Measurements from ENCODE around the gene CTBP2.

The CTBP2 gene

GRCh38 chr10:125043841-125044658, 116.3 kb downstream of the CTBP2 start:
- no peak for DNase-seq (ENCODE audit: low read depth in 2 of 2)

- DNase-seq (ENCODE audit: low read depth in 2 of 2), result no peak
Observed at GRCh38 chr10:125041856-125042506, 118.4 kb downstream of the CTBP2 start.

GRCh38 chr10:125039354-125039769, 121.0 kb downstream of the CTBP2 start:
- no peak for DNase-seq (ENCODE audit: low read depth in 2 of 2)

GRCh38 chr10:125038637-125039036, 121.7 kb downstream of the CTBP2 start:
- DNase-seq (ENCODE audit: low read depth in 2 of 2), result no peak

GRCh38 chr10:125037145-125037877, 123.1 kb downstream of the CTBP2 start:
- DNase-seq (ENCODE audit: low read depth in 2 of 2), result no peak

- no peak for DNase-seq (ENCODE audit: low read depth in 2 of 2)
Observed at GRCh38 chr10:125035588-125036295, 124.6 kb downstream of the CTBP2 start.

GRCh38 chr10:125035136-125035535, 125.2 kb downstream of the CTBP2 start:
- no peak for DNase-seq (ENCODE audit: low read depth in 2 of 2)

- DNase-seq (ENCODE audit: low read depth in 2 of 2), result no peak
Observed at GRCh38 chr10:125034675-125035074, 125.7 kb downstream of the CTBP2 start.

- no peak for DNase-seq (ENCODE audit: low read depth in 2 of 2)
Observed at GRCh38 chr10:125033146-125033924, 127.0 kb downstream of the CTBP2 start.

- no peak for DNase-seq (ENCODE audit: low read depth in 2 of 2)
Observed at GRCh38 chr10:125032474-125033020, 127.8 kb downstream of the CTBP2 start.

GRCh38 chr10:125030567-125031197, 129.7 kb downstream of the CTBP2 start:
- no peak for DNase-seq (ENCODE audit: low read depth in 2 of 2)

GRCh38 chr10:125029584-125030242, 130.7 kb downstream of the CTBP2 start:
- DNase-seq (ENCODE audit: low read depth in 2 of 2), result no peak

GRCh38 chr10:125027871-125028869, 132.2 kb downstream of the CTBP2 start:
- no peak for DNase-seq (ENCODE audit: low read depth in 2 of 2)

- DNase-seq (ENCODE audit: low read depth in 2 of 2), result no peak
Observed at GRCh38 chr10:125026974-125027735, 133.2 kb downstream of the CTBP2 start.

GRCh38 chr10:125026036-125026931, 134.1 kb downstream of the CTBP2 start:
- DNase-seq (ENCODE audit: low read depth in 2 of 2), result no peak

GRCh38 chr10:125025341-125025740, 135.0 kb downstream of the CTBP2 start:
- no peak for DNase-seq (ENCODE audit: low read depth in 2 of 2)

All from stimulated activated CD4-positive, alpha-beta T cell treated with anti-CD3 and anti-CD28 coated beads, Interleukin-15, amount 100 ng/mL, for 48 hours (primary cell).